Epithelial cell of esophagus (primary cell): ENCODE measurements around the gene IL19.
A peak's percentile ranks its signal among the peaks of the same experiment; 100 is the strongest.

Source experiments
- DNase-seq: peaks from one replicate; pipeline ENCODE4 v3.0.0; 2010; ENCODE audit warnings: low read depth
- H3K4me3 ChIP-seq: 2 replicates; pipeline ENCODE4 v1.5.1; 2011; ENCODE audit warnings: mild to moderate bottlenecking, low read length, control low read depth
- CTCF ChIP-seq: IDR thresholded peaks from 2 replicates; pipeline ENCODE4 v1.5.1; 2011; ENCODE audit warnings: low read depth, mild to moderate bottlenecking, low read length, control low read depth, inconsistent platforms; ENCODE audit not compliant: insufficient read depth; ENCODE audit errors: missing control alignments

IL19 gene

GRCh38 chr1:206800891-206801290 lies 30.3 kb downstream of the IL19 start:
- TF ChIP-seq CTCF = no peak
- DNase-seq = no peak
- no peak overlapping the region for H3K4me3 ChIP-seq

- H3K4me3 ChIP-seq = no peak overlapping the region
- TF ChIP-seq CTCF = no peak
Observed at GRCh38 chr1:206801467-206801866, 30.9 kb downstream of the IL19 start.

GRCh38 chr1:206802401-206802800 lies 31.8 kb downstream of the IL19 start:
- no peak overlapping the region for H3K4me3 ChIP-seq
- DNase-seq = peak; percentile 44
- no peak for TF ChIP-seq CTCF

More at GRCh38 chr1:206801467-206801866, 30.9 kb downstream of the IL19 start:
- no peak for DNase-seq

- TF ChIP-seq CTCF = no peak
- DNase-seq = no peak
- H3K4me3 ChIP-seq = no peak overlapping the region
Observed at GRCh38 chr1:206803221-206803730, 32.7 kb downstream of the IL19 start.

- no peak overlapping the region for H3K4me3 ChIP-seq
- DNase-seq = peak; percentile 66
- TF ChIP-seq CTCF = no peak
Observed at GRCh38 chr1:206804156-206804737, 33.7 kb downstream of the IL19 start.

- DNase-seq = no peak
Observed at GRCh38 chr1:206805357-206805756, 34.8 kb downstream of the IL19 start.

More at GRCh38 chr1:206805357-206805756, 34.8 kb downstream of the IL19 start:
- no peak overlapping the region for H3K4me3 ChIP-seq
- TF ChIP-seq CTCF = no peak
